K562 (cell line): Measurements from ENCODE around the gene GCH1. TPM values are rescaled to one million over a fixed set of nuclear protein-coding genes. Genes with fewer than 3 reads are reported as not detected.
A peak's percentile ranks its signal among the peaks of the same experiment; 100 is the strongest.

Experiments used
- ATAC-seq: fragments of 200-7000 bp; cut with Tn5 transposase; 3 replicates; pipeline ENCODE4 v1.9.1; 2020; ENCODE audit warnings: moderate library complexity
- BruUV-seq: library from RNA; stranded (reverse); fragments of 400-500 nt; replicated peaks from 2 replicates; lab custom pipeline; 2021; lab: Mats Ljungman, UMichigan
- CTCF ChIA-PET: fragments of 300-600 bp; formaldehyde crosslinking; extraction: SDS; loops from one replicate; lab custom pipeline; 2021; ENCODE audit warnings: low intra/inter-chr PET ratio; lab: Yijun Ruan, JAX
- POLR2A ChIA-PET: fragments of 300-600, 350-650 bp; sonication (Branson Sonifier 250); formaldehyde crosslinking; extraction: SDS; loops from one replicate; lab custom pipeline; 2021; ENCODE audit warnings: antibody characterized with exemption, inconsistent platforms; lab: Yijun Ruan, JAX
- DNase-seq, 4 experiments: peaks; one replicate each; pipeline versions ENCODE4 v3.0.0 to v3.0.0-alpha.2; 2011 to 2018; ENCODE audit warnings: low spot score in 3 of 4, mixed read lengths in 3 of 4; ENCODE audit errors: extremely low read depth in 1 of 4
- FAIRE-seq: peaks from 2 replicates; lab custom pipeline; 2011; peaks lifted over from hg19 to GRCh38; lab: Jason Lieb, UNC
- H2AFZ ChIP-seq: 2 replicates; pipeline ENCODE4 v1.6.0; 2011; ENCODE audit warnings: low read depth, low read length, control low read depth, inconsistent platforms
- H3K27ac ChIP-seq: fragments of 200-600 bp; 3 replicates; pipeline ENCODE4 v1.8.0; 2011; ENCODE audit warnings: low read depth, mild to moderate bottlenecking, control low read depth, inconsistent platforms, low read length, moderate library complexity, mixed read lengths; ENCODE audit errors: extremely low read depth
- H3K27me3 ChIP-seq, 2 experiments: fragments of 300-600 bp in 1 of 2; 2 replicates in 1 of 2; 3 replicates in 1 of 2; pipeline versions ENCODE4 v1.6.0 to v1.8.0; 2011; ENCODE audit warnings: inconsistent platforms in 2 of 2, low read length in 2 of 2, mild to moderate bottlenecking in 1 of 2, mixed read lengths in 1 of 2, moderate library complexity in 1 of 2; ENCODE audit not compliant: control insufficient read depth in 2 of 2, insufficient read depth in 2 of 2
- H3K36me3 ChIP-seq: fragments of 300-600 bp; 3 replicates; pipeline ENCODE4 v1.8.0; 2011; ENCODE audit warnings: mild to moderate bottlenecking, low read length, inconsistent platforms; ENCODE audit not compliant: control insufficient read depth, insufficient read depth
- H3K4me1 ChIP-seq, 2 experiments: fragments of 200-600 bp in 1 of 2; replicated peaks in 1 of 2; 2 replicates in 1 of 2; 3 replicates in 1 of 2; pipeline versions ENCODE4 v1.5.1 to v1.8.0; 2011; ENCODE audit warnings: inconsistent platforms in 2 of 2, low read length in 2 of 2, mild to moderate bottlenecking in 1 of 2, mixed read lengths in 1 of 2, moderate library complexity in 1 of 2; ENCODE audit not compliant: control insufficient read depth in 2 of 2, insufficient read depth in 2 of 2
- H3K4me2 ChIP-seq: 2 replicates; pipeline ENCODE4 v1.6.1; 2011; ENCODE audit warnings: low read length, control low read depth, inconsistent platforms, mixed read lengths; ENCODE audit not compliant: insufficient read depth
- H3K4me3 ChIP-seq: fragments of 200-600 bp; sonication (generic), shearing (Covaris generic); 2 replicates; pipeline ENCODE4 v1.5.1; 2016; ENCODE audit warnings: control low read depth, inconsistent platforms
- H3K79me2 ChIP-seq: fragments of 200-600 bp; 3 replicates; pipeline ENCODE4 v1.8.0; 2011; ENCODE audit warnings: low read length, inconsistent platforms; ENCODE audit not compliant: control insufficient read depth, insufficient read depth
- H3K9ac ChIP-seq, 2 experiments: 2 replicates each; pipeline versions ENCODE4 v1.6.0 to v1.6.1; 2011; ENCODE audit warnings: low read depth in 2 of 2, low read length in 2 of 2, control low read depth in 1 of 2, inconsistent platforms in 1 of 2, mild to moderate bottlenecking in 1 of 2, mixed read lengths in 1 of 2; ENCODE audit not compliant: insufficient read depth in 1 of 2
- H3K9me1 ChIP-seq: one replicate; pipeline ENCODE4 v1.6.0; 2011; ENCODE audit warnings: inconsistent platforms, mild to moderate bottlenecking, low read length, moderate library complexity; ENCODE audit not compliant: control insufficient read depth, insufficient read depth
- H3K9me3 ChIP-seq: replicated peaks from 2 replicates; pipeline ENCODE4 v1.5.1; 2011; ENCODE audit warnings: low read depth, low read length, inconsistent platforms; ENCODE audit not compliant: control insufficient read depth, insufficient read depth
- H4K20me1 ChIP-seq: replicated peaks from 2 replicates; pipeline ENCODE4 v1.6.1; 2011; ENCODE audit warnings: low read length, inconsistent platforms, mixed read lengths; ENCODE audit not compliant: control insufficient read depth, insufficient read depth
- CBX3 ChIP-seq, 2 experiments: IDR thresholded peaks; 1 replicate in 1 of 2; 2 replicates in 1 of 2; pipeline ENCODE4 v1.6.1; 2012; ENCODE audit warnings: inconsistent platforms in 2 of 2, low read length in 2 of 2, borderline replicate concordance in 1 of 2, control low read depth in 1 of 2
- CBX5 ChIP-seq: IDR thresholded peaks from 2 replicates; pipeline ENCODE4 v1.6.1; 2014; ENCODE audit warnings: low read depth, borderline replicate concordance
- ZFP30 ChIP-seq: fragments of 250-450 bp; sonication (Bioruptor Pico); IDR thresholded peaks from 2 replicates; pipeline ENCODE4 v1.8.0; 2022; ENCODE audit warnings: moderate library complexity, mild to moderate bottlenecking, inconsistent platforms, borderline replicate concordance
- WGBS: fragments of 100-300 bp; shearing (Covaris generic); methylation state at CpG from one replicate; pipeline ENCODE4 v1.1.6; 2016; ENCODE audit warnings: low coverage, mixed read lengths; ENCODE audit not compliant: insufficient coverage; ENCODE audit errors: missing lambda C conversion rate; 5-methylcytosine and 5-hydroxymethylcytosine counted together
- in situ Hi-C: fragments of 300-500 bp; cut with MboI; formaldehyde crosslinking; loops from 4 replicates; pipeline ENCODE4 v1.15.0; 2018; ENCODE audit warnings: inconsistent platforms, mixed read lengths
- intact Hi-C: fragments of 100-400 bp; cut with micrococcal nuclease; formaldehyde crosslinking; loops from 2 replicates; pipeline ENCODE4 v1.14.2; 2022
- polyA plus RNA-seq, 8 experiments: library from polyadenylated mRNA; depleted of rRNA in 4 of 8; stranded (reverse) in 5 of 8; unstranded in 3 of 8; fragments of >200 nt; fragmentation: Nextera tagmentation in 2 of 8; fragmentation: Illumina TruSeq in 1 of 8; extraction: Ambion mirVana in 2 of 8; extraction: Trizol in 1 of 8; gene quantifications; 2 replicates each; pipeline versions ENCODE4 v1.2.1 to v1.2.3, GENCODE V29; 2011 to 2014; ENCODE audit warnings: inconsistent platforms in 1 of 8, missing spikeins in 1 of 8
- total RNA-seq, 7 experiments: library from RNA; depleted of rRNA in 6 of 7; stranded (reverse); fragments of >200 nt in 6 of 7; fragmentation: Illumina TruSeq in 2 of 7; extraction: Trizol in 2 of 7; gene quantifications; 2 replicates each; pipeline versions ENCODE4 v1.2.1 to v1.2.3, GENCODE V29; 2011 to 2021; ENCODE audit warnings: low replicate concordance in 1 of 7
- TF ChIP-seq, protein P1 (sequence below): fragments of 450-650 bp; IDR thresholded peaks from 2 replicates; pipeline ENCODE4 v1.7.0; 2016; ENCODE audit warnings: borderline replicate concordance

GCH1 gene
- total and polyA plus RNA-seq, 9 of the 15 experiments (the other 6 are each of a cell fraction or from before 2014, with no cell fraction given) = 3.9 to 13.1 (median 6.5) TPM

DNA sequence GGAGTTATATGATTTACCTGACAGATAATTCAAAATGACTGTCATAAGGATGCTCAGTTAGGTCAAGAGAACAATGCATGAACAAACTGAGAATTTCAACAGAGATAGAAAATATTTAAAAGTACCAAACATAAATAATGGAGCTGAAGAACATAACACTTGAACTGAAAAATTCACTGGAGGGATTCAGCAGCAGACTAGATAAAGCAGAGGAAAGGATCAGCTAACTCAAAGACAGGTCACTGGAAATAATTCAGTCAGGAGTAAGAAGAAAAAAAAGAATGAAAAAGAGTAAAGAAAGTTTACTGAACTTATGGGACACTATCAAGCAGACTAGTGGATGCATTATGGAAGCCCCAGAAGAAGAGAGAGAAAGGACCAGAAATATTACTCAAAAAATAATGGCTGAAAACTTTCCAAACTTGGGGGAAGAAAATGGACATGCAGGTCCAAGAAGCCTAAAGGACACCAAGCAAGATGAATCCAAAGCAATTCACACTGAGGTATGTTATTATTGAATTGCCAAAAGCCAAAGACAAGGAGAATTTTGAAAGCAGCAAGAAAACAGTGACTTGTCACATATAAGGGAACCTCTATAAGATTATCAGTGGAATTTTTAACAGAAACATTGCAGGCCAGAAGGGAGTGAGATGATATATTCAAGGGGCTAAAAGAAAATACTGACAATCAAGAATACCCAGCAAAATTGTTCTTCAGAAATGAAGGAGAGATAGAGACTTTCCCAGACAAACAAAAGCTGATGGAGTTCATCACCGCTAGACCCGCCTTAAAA is 78.7 kb downstream of the GCH1 start:
- FAIRE-seq (no peak), ATAC-seq (no peak), DNase-seq (no peak)
- CTCF ChIA-PET = no interaction called here
- BruUV-seq = no TSS peak
- TF ChIP-seq CBX5 (0 out of 2 replicates have a peak, but pooled peaks have one; percentile 50), ZFP30 (CRISPR knock-in tag) (peak; percentile 35; the same call in 1 of the 2 replicates), CBX3 (IDR thresholded peaks at IDR 0.05; ENCODE audit: borderline replicate concordance in 1 of 2, low read length in 2 of 2) (peak in 1 of 2 experiments; percentile 24; a peak in 1 of 3 replicates)
- TF ChIP-seq, protein P1, sequence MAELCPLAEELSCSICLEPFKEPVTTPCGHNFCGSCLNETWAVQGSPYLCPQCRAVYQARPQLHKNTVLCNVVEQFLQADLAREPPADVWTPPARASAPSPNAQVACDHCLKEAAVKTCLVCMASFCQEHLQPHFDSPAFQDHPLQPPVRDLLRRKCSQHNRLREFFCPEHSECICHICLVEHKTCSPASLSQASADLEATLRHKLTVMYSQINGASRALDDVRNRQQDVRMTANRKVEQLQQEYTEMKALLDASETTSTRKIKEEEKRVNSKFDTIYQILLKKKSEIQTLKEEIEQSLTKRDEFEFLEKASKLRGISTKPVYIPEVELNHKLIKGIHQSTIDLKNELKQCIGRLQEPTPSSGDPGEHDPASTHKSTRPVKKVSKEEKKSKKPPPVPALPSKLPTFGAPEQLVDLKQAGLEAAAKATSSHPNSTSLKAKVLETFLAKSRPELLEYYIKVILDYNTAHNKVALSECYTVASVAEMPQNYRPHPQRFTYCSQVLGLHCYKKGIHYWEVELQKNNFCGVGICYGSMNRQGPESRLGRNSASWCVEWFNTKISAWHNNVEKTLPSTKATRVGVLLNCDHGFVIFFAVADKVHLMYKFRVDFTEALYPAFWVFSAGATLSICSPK = no peak
- no peak overlapping the region for H3K9ac ChIP-seq
- no peaks in the 10 kb centered on the region for H3K79me2 ChIP-seq
- POLR2A ChIA-PET = no interaction called here
- H4K20me1 ChIP-seq = no peaks in the 10 kb centered on the region
- H3K36me3 ChIP-seq = no peaks in the 10 kb centered on the region
- H3K4me1 ChIP-seq = no peaks in the 10 kb centered on the region
- intact Hi-C loops (no loop called here), in situ Hi-C loops (no loop called here)
- H3K4me3 ChIP-seq = no peak overlapping the region
- WGBS = 9% methylated on average over 2 of the region's 2 CpGs
- no peaks in the 10 kb centered on the region for H3K9me1 ChIP-seq
- no peak overlapping the region for H3K27ac ChIP-seq
- H3K4me2 ChIP-seq = no peak overlapping the region
- H3K9me3 ChIP-seq = no peaks in the 10 kb centered on the region
- peaks cover 3 to 7% of the 10 kb centered on the region in 2 experiments; a peak in 3 of 5 replicates for H3K27me3 ChIP-seq
- no peak overlapping the region for H2AFZ ChIP-seq
